ENCODE results near the gene GDE1.

Gene GDE1

GRCh38 chr16:19486051-19486450 lies 35.8 kb downstream of the GDE1 start:
- no peak for DNase-seq (ENCODE audit: low read depth)

GRCh38 chr16:19485611-19486010 lies 36.3 kb downstream of the GDE1 start:
- no peak for DNase-seq (ENCODE audit: low read depth)

- no peak for DNase-seq (ENCODE audit: low read depth)
Observed at GRCh38 chr16:19484096-19484495, 37.8 kb downstream of the GDE1 start.

- DNase-seq (ENCODE audit: low read depth) = no peak
Observed at GRCh38 chr16:19482291-19482690, 39.6 kb downstream of the GDE1 start.

GRCh38 chr16:19481769-19482168 lies 40.1 kb downstream of the GDE1 start:
- no peak for DNase-seq (ENCODE audit: low read depth)

GRCh38 chr16:19481296-19481695 lies 40.6 kb downstream of the GDE1 start:
- no peak for DNase-seq (ENCODE audit: low read depth)

GRCh38 chr16:19479302-19479721 lies 42.6 kb downstream of the GDE1 start:
- no peak for DNase-seq (ENCODE audit: low read depth)

GRCh38 chr16:19478505-19478904 lies 43.4 kb downstream of the GDE1 start:
- DNase-seq (ENCODE audit: low read depth) = no peak

GRCh38 chr16:19474617-19475016 lies 47.3 kb downstream of the GDE1 start:
- no peak for DNase-seq (ENCODE audit: low read depth)

GRCh38 chr16:19472482-19472881 lies 49.4 kb downstream of the GDE1 start:
- no peak for DNase-seq (ENCODE audit: low read depth)

- no peak for DNase-seq (ENCODE audit: low read depth)
Observed at GRCh38 chr16:19468300-19468699, 53.6 kb downstream of the GDE1 start.

GRCh38 chr16:19463468-19464315 lies 58.2 kb downstream of the GDE1 start:
- no peak for DNase-seq (ENCODE audit: low read depth)

- no peak for DNase-seq (ENCODE audit: low read depth)
Observed at GRCh38 chr16:19460397-19460796, 61.5 kb downstream of the GDE1 start.

GRCh38 chr16:19458722-19459379 lies 63.0 kb downstream of the GDE1 start:
- no peak for DNase-seq (ENCODE audit: low read depth)
